PFSK-1 (cell line): Measurements from ENCODE around the gene TIAM2.

Experiments used
- FOXP2 ChIP-seq: optimal IDR thresholded peaks from 2 replicates; pipeline ENCODE3; 2011; ENCODE audit warnings: borderline replicate concordance, control low read depth, inconsistent platforms; ENCODE audit not compliant: insufficient read depth; ENCODE audit errors: extremely low read length, extremely low read depth
- POLR2AphosphoS5 ChIP-seq: IDR thresholded peaks from 2 replicates; pipeline ENCODE4 v1.6.1; 2012; ENCODE audit warnings: low read depth, mild to moderate bottlenecking, control low read depth, low read length, moderate library complexity
- REST ChIP-seq, 2 experiments: IDR thresholded peaks; 2 replicates each; pipeline versions ENCODE4 v1.6.1 to v1.8.0; 2011 to 2012; ENCODE audit warnings: low read depth in 2 of 2, low read length in 2 of 2, control low read depth in 1 of 2, inconsistent platforms in 1 of 2, mild to moderate bottlenecking in 1 of 2, moderate library complexity in 1 of 2; ENCODE audit not compliant: insufficient read depth in 1 of 2
- SIN3A ChIP-seq: IDR thresholded peaks from 2 replicates; pipeline ENCODE4 v1.6.1; 2012; ENCODE audit warnings: mild to moderate bottlenecking, low read length, moderate library complexity, borderline replicate concordance; ENCODE audit not compliant: insufficient read depth
- TAF1 ChIP-seq: IDR thresholded peaks from 2 replicates; pipeline ENCODE4 v1.6.1; 2012; ENCODE audit warnings: low read length, control low read depth, borderline replicate concordance; ENCODE audit not compliant: insufficient read depth

Gene TIAM2

DNA sequence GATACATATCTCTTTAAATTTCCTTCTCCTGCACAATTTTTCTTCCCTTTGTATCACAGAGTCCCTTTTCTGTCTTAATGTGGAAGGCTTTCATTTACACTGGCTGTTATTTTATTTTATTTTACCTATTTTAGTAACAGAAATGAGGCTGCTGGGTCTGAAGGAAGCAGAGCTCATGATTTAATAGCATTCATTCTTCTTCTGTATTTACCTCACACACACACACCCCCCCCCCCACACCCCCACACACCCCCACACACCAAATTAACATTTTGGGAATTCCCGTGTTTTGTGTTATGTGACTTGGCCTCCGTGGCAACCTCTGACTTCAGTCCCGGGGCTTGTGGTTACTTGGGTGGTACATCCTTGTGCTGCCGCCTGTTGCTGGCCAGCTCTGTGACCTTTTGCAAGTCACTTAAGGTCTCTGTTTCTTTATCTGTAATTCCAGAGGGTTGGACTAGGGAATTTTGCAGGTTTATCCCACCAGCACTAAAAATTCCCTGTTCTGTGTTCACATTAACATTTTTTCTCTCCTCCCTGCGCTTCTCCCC lies 108.8 kb downstream of the TIAM2 start:
- TF ChIP-seq POLR2AphosphoS5 (no peak), FOXP2 (no peak), REST (IDR thresholded peaks at IDR 0.05; ENCODE audit: insufficient read depth in 1 of 2, low read depth in 2 of 2, low read length in 2 of 2) (no peak), TAF1 (no peak), SIN3A (no peak)

DNA sequence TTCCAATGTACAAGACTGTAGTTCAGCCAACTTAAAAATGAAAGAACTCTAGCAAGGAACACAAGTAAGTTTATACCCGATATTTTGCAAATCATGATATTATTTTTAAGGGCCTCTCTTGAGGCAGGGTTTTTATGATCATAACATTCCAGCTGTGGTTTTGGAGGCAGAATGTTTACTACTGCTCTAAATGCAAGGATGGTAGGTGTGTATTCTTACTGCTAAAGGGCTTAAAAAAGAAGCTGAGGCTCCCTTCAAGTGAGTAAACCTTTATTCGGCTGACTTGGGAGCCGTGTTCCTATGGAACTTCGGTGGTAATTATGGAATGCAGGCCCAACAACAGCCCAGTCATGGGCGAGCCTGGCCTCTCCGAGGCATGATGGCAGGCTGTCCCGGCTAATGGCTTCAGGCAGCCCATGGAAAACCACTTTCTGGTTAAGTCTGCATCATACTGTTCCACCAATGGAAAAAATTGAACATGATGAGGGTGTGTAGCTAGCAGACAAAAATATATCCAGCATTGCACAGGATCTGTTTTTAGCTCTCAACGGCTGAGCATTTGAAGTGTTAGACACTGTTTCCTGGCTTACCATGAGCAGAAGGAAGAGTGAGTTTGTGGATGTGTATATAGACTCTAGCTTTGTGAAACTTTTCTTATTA lies 111.5 kb downstream of the TIAM2 start:
- TF ChIP-seq SIN3A, result no peak
- TF ChIP-seq FOXP2, result no peak
- no peak for TF ChIP-seq TAF1
- TF ChIP-seq REST (IDR thresholded peaks at IDR 0.05; ENCODE audit: insufficient read depth in 1 of 2, low read depth in 2 of 2, low read length in 2 of 2), result no peak
- no peak for TF ChIP-seq POLR2AphosphoS5

GRCh38 chr6:155107432-155108069 lies 112.4 kb downstream of the TIAM2 start:
- no peak for TF ChIP-seq SIN3A
- TF ChIP-seq POLR2AphosphoS5, result no peak
- TF ChIP-seq FOXP2, result no peak
- TF ChIP-seq REST (IDR thresholded peaks at IDR 0.05; ENCODE audit: insufficient read depth in 1 of 2, low read depth in 2 of 2, low read length in 2 of 2), result no peak
- no peak for TF ChIP-seq TAF1

DNA sequence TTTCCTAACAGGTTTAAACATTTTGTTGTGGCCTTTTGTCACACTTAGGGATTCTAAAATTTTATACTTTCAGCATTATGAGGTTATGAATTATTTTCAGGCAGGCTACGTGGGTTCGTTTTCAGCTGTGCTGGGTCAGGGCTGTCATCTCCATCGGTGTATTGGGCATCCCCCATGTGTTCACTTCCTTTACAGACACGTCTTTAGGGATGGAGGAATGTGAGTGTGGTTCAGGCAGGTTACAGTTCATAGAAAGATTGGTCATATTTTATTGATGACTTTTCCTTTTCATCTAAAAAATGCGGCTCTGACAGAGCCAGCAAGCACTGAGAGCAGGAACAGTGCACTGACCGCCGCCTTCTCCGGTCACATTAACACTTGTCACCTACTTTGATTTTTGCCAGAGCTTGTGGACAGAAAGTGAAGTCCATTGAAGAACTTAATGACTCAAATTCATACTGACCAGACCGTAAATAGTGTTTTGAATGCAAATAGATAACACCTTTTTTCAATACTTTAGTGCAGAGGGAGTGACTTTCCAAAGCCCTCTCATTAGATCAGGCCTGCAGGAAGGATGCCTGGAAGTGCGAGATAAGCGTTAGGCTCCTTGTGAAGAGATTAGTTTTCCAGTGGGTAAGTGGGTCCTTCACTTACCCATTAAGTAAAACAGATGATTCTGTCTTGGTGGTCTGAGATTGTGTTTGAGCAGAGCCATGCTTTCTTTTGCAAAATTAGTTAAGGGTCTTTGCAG lies 113.1 kb downstream of the TIAM2 start:
- TF ChIP-seq POLR2AphosphoS5, result no peak
- TF ChIP-seq REST (IDR thresholded peaks at IDR 0.05; ENCODE audit: insufficient read depth in 1 of 2, low read depth in 2 of 2, low read length in 2 of 2), result no peak
- no peak for TF ChIP-seq SIN3A
- TF ChIP-seq FOXP2, result no peak
- no peak for TF ChIP-seq TAF1
